ENCODE measurements around the gene TWNK. TPM values are rescaled to one million over a fixed set of nuclear protein-coding genes. Genes with fewer than 3 reads are reported as not detected.
A peak's percentile ranks its signal among the peaks of the same experiment; 100 is the strongest.

TWNK gene
- total and polyA plus RNA-seq, 9 of the 15 experiments (the other 6 are each of a cell fraction or from before 2014, with no cell fraction given), result 11.6 to 34.7 (median 17.4) TPM

GRCh38 chr10:101015582-101015973 lies 28.2 kb downstream of the TWNK start:
- no peak overlapping the region for H3K4me2 ChIP-seq (ENCODE audit: insufficient read depth, low read length)
- no peaks in the 10 kb centered on the region for H3K9me3 ChIP-seq (replicated peaks; ENCODE audit: control insufficient read depth, insufficient read depth, low read depth, low read length)
- no peak for TF ChIP-seq MAFK (IDR thresholded peaks at IDR 0.05; ENCODE audit: low read length)
- TF ChIP-seq KLF13 (tag; IDR thresholded peaks at IDR 0.05; ENCODE audit: borderline replicate concordance, low read depth), result no peak
- TF ChIP-seq SMARCE1 (IDR thresholded peaks at IDR 0.05), result no peak
- TF ChIP-seq ZNF699 (CRISPR knock-in tag; IDR thresholded peaks at IDR 0.05; ENCODE audit: insufficient replicate concordance), result no peak
- TF ChIP-seq GABPA (tag; conservative IDR thresholded peaks at IDR 0.05; ENCODE audit: low read depth), result no peak
- TF ChIP-seq ZNF76 (CRISPR knock-in tag; IDR thresholded peaks at IDR 0.05; ENCODE audit: borderline replicate concordance), result no peak
- no peak for TF ChIP-seq RB1 (IDR thresholded peaks at IDR 0.05; ENCODE audit: low read depth)
- TF ChIP-seq ZNF140 (CRISPR knock-in tag; IDR thresholded peaks at IDR 0.05), result no peak
- no peak for TF ChIP-seq YBX1 (IDR thresholded peaks at IDR 0.05)
- TF ChIP-seq RBM14 (IDR thresholded peaks at IDR 0.05; ENCODE audit: borderline replicate concordance, insufficient read depth, low read depth, low read length), result no peak
- WGBS (ENCODE audit: insufficient coverage, low coverage, missing lambda C conversion rate), result 67% methylated on average over 5 of the region's 8 CpGs
- no TSS peak for BruUV-seq (replicated peaks)
- no peak overlapping the region for H2AFZ ChIP-seq (ENCODE audit: low read depth, low read length)
- POLR2A ChIA-PET, result interaction anchor here (0.6 kb wide), 1 partner anchor 11 kb away, joined by 3 read pairs; no protein-coding TSS in a partner anchor
- H3K27me3 ChIP-seq (ENCODE audit: control insufficient read depth in 2 of 2, insufficient read depth in 2 of 2, low read length in 2 of 2), result no peaks in the 10 kb centered on the region
- intact Hi-C loops (cut with micrococcal nuclease) (loop anchor here (2.0 to 10.0 kb wide), 2 partner anchors 49 to 137 kb away; partner anchors contain the start of gene KAZALD1), in situ Hi-C loops (cut with MboI) (loop anchor here (10.0 kb wide), 1 partner anchor 461 kb away; no protein-coding TSS in a partner anchor)
- H3K4me1 ChIP-seq (replicated peaks in 1 of 2; ENCODE audit: control insufficient read depth in 2 of 2, insufficient read depth in 2 of 2, low read length in 2 of 2), result peaks cover 14 to 32% of the 10 kb centered on the region in 2 experiments; a peak in 4 of 5 replicates
- H3K9ac ChIP-seq (ENCODE audit: insufficient read depth in 1 of 2, low read depth in 2 of 2, low read length in 2 of 2), result 0 out of 4 replicates have a peak overlapping the region, but pooled peaks of 1 of the 2 experiments have one; percentile 9
- H3K36me3 ChIP-seq (ENCODE audit: control insufficient read depth, insufficient read depth, low read length), result no peaks in the 10 kb centered on the region
- FAIRE-seq, result no peak
- no peak overlapping the region for H3K27ac ChIP-seq (ENCODE audit: extremely low read depth, low read depth, low read length)
- H3K9me1 ChIP-seq (ENCODE audit: control insufficient read depth, insufficient read depth, low read length), result no peaks in the 10 kb centered on the region
- H3K79me2 ChIP-seq (ENCODE audit: control insufficient read depth, insufficient read depth, low read length), result no peaks in the 10 kb centered on the region
- DNase-seq (ENCODE audit: extremely low read depth in 1 of 4, low spot score in 3 of 4), result no peak
- H3K4me3 ChIP-seq, result no peak overlapping the region
- no peak for ATAC-seq
- no peaks in the 10 kb centered on the region for H4K20me1 ChIP-seq (replicated peaks; ENCODE audit: control insufficient read depth, insufficient read depth, low read length)
- CTCF ChIA-PET (ENCODE audit: low intra/inter-chr PET ratio), result interaction anchor here (5.8 kb wide), 1 partner anchor 19 kb away, joined by 150 read pairs; the partner anchor contains the start of gene LZTS2

All from K562 (cell line).